Amniotic stem cell (primary cell): ENCODE measurements around the gene DTNB.
A peak's percentile ranks its signal among the peaks of the same experiment; 100 is the strongest.
"Not testable (repeated sequence)": the region's sequence is repeated elsewhere in the genome, so short reads cannot be mapped to it uniquely, and the experiment has no call there.

ENCODE experiments used
- DNase-seq: peaks from one replicate; lab custom pipeline; 2025; lab: John Stamatoyannopoulos, UW

Gene DTNB

DNA sequence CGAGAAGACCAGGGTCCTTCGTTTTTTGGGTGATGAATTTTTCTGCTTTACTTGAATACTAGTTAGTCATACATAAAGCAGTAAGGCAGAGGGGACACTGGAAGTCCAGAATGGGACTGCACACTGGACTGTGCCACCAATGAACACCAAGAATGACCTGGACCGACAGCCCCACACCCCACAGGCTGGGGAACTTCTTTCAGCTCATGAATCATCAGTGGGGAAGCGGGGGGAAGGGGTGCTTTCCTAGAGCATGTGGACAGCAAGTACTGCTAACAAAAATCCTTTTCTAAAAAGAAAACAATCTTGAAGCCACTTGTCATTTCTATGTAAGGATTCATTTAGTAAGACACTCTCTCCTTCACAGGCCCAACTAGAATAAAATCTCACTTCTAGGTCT lies 86.0 kb downstream of the DTNB start:
- no peak for DNase-seq

DNA sequence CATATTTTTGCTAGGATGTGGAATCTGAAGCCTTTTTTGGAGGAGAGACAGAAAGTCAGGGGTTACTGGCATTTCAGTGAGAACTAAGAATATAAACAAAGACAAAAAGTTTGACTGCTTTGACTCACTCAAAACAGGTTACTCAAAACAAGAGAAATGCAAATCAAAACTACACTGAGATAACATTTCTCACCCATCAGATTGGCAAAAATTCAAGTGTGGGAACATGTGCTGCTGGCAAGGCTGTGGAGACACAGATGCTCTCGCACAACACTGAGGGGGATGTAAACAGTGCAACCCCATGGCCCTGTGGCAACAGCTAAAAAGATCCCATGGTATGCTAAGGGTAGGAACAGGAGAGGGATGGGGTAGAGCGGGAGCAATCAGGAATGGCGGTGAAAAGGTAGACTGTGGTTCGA lies 86.6 kb downstream of the DTNB start:
- DNase-seq = no peak

DNA sequence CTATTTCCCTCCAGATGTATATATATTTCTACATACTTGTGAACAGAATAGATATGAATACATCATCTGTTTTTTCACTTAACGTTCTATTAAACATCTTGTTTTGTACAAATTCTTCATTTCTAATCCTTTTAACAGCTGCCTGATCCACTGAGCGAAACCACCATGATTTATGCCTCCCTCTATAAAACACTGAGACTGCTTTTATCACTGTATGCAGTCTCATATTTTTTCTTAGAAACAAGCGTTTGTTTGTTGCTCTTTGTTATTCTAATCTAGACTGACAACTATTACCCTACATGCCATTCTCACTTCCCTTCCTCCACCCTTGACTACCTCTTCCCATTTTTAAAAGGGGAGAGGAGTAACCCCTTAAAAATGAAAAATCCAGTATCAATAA lies 88.2 kb downstream of the DTNB start:
- DNase-seq = no peak

DNA sequence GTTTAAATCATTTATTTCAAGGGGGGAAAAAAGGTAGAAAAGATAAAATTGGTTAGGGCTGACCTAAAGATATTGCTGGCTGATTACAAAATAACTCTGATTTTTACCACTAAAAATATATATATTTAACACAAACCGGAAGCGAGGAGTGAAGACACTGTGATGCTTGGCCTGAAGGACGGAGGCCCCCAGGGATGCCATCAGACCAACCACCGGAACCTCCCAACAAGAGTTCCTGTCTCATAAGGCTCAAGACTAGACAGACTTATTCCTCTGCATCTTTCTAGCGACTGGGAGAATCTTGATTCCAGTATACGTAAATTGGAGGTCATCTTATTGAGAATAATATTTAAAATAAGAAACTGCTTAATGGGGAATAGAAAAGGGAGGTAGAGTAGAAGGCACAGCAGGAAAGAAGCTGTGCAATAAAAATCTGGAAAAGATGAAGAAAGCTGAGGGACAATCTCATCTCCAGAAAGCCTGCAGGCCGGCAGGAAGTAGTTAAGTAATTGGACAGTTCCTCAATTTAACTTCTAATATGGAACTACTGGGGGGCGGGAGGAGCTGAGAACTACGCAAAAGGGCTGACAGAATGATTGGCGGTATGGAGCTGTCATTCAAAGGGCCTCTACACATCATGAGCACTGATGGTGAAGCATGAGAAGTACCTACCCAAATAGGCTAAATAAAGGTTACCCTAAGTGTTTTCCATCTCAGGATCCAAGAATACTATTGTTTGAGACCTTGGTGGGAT lies 91.1 kb downstream of the DTNB start:
- no peak for DNase-seq

DNA sequence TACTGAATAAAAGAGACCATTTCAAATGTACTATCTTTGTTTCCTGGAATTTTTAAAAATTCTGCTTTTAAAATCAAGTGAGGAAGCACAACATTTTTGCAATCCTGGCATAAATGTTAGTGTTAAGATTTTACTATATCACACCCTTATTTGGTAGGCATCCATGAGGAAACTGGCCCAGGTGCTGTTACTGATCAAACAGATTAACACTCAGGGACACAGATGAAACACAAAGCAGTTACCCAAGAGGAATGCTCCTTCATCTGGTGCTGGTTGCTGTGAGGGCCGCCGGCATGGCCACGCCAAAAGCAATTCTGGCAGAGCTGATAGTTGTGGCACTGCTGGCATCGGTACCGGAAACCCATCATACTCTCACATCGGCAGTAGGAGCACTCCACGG lies 96.8 kb downstream of the DTNB start:
- no peak for DNase-seq

DNA sequence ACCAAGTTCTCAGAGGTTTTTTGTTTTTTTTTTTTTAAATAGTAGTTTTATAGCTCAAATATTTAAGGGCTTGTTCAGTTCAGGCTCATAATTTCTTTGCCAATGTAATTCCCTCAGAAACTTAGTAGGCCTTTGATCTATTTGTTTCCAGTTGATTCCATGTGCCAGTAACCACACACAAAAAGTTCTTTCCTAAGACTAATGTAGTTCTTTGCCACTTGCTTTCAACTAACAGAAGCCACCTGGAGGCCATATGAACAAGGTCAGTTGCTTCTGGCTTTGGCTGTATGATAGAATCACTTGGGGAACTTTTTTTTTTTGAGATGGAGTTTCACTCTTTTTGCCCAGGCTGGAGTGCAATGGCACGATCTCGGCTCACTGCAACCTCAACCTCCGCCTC lies 100.7 kb downstream of the DTNB start:
- DNase-seq = no peak

DNA sequence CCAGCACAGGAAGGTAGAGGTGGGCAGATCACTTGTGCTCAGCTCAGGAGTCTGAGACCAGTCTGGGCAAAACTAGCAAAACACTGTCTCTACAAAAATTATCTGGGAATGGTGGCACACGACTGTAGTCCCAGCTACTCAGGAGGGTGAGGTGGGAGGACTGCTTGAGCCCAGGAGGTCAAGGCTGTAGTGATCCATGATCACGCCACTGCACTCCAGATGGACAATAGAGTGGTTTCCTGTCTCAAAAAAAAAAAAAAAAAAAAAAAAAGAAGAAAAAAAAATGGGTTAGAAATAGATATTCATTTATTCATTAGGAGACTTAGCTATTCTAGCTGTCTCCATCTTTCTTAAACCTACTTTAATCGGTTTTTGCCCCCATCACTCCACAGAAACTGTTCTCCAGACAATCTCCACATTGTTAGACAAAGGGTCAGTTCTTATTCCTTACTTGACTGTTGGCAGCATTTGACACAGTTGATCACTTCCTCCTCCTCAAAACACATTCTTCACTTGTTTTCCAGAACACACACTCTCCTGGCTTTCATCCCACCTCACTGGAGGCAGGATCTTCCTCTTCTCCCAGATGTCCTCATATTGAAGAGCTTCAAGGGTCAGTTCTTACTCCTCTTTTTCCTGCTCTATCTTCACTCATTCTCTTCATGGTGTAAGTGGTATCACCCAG lies 103.1 kb downstream of the DTNB start:
- DNase-seq = no peak

DNA sequence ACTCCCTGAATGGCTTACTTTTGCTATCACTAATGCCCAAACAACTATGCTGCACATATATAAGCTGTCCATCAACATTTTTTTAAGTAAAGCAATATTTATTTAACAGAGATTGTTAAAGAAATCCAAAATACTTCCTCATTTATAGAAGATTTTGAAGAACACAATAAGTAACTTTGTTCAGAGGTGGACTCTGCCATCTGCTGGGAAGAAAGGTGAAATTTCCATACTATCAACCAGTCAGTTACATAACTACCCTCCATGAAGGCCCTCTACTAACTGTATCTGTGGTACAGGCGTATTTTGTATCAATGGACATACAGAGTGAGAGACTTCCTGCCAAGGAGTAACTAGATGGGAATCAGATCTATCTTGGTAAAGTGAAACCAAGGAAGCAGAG lies 106.0 kb downstream of the DTNB start:
- no peak for DNase-seq

DNA sequence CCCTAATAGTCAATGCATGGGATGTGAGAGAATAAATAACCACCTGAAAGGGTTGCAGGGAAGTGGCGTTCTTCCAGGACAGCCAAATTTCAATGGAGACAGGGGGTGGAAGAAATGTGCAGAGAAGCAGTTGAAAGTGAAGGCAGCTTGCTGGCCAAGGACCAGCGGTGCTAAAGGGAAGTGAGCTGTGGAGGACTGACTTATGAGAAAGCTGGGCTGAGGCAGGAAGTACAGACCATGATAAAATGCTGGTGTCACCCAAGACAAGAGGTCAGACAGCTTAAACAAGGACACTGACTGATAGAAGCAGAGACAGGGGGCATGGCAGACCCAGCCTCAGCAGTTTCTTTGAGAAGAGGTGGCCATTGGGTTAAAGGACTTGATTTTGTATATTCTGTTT lies 106.7 kb downstream of the DTNB start:
- DNase-seq = no peak

DNA sequence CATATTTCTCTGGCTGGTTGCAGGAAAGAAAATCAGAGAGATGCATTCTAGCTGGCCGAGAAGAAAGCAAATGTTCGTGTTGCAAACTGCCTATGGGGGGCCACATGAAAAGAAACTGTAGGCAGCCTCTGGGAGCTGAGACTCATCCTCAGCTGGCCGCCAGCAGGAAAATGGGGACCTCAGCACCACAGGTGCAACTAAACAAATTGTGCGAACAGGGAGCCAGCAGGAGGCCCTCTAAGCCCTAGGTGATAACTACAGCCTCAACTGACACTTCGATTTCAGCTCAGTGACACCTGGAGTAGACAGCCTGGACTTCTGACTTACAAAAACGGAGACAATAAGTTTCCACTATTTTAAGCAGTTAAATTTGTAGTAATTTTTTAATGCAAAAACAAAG lies 107.3 kb downstream of the DTNB start:
- DNase-seq = no peak

DNA sequence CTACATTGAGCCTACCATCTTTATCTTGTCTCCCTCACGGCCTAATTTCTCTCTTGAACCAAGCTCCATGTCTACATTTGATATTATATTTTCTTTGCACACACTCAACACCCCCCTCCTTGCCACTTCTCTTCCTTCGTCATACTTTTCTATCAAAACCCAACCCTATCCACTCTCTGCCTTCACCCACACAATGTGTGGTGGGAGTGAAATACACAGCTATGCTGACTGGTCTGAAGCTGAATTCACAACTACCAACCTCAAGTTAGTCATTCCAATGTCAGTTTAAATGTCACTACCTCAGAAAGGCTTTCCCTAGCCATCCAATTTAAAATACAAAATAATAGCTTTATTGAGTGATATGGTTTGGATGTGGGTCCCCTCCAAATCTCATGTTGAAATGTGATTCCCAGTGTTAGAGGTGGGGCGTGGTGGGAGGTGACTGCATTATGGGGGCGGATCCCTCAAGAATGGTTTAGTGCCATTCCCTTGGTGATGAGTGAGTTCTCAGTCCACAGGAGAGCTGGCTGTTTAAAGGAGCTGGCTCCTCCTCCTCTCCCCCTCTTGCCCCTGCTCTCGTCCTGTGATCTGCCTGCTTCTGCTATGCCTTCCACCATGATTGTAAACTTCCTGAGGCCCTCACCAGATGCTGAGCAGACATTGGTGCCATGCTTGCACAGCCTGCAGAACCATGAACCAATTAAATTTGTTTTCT lies 112.1 kb downstream of the DTNB start:
- no peak for DNase-seq

DNA sequence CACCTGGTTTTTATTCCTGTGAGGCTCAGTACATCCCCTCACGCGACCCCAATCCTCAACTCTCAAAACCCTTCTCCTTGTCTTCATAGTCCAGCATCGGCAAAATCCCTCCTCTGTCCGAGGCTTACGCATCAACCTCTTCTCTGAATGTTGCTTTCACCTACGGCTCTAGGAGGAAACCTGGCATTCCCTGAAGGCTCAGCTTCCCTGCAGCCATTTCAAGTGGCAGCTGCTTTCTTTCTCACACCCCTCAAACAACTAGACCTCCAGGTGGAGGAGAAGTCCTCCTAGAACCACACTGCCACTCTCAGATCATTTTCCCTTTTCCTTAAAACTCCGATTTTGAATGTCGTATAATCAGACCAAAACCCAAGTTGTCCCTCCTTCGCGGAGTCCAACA lies 114.2 kb downstream of the DTNB start:
- DNase-seq = no peak

DNA sequence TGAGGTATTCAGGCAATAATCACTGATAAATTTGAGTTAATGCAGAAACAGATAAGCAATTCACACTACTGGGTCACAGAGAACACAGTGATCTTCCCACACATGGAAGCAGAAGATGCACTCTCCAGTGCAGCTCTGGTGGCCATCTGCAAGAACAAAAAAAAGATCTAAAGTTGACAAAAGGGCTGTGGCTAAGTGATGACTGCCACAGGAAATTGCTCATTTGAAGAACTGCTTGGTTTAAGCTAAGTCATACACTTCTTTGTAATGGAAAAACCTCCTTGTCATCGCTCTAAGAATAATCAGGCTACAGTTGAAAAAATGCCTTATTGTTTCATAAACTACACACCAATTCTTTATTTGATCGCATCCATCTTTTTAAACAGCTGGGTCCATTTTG lies 115.1 kb downstream of the DTNB start:
- peak; percentile 13 for DNase-seq

DNA sequence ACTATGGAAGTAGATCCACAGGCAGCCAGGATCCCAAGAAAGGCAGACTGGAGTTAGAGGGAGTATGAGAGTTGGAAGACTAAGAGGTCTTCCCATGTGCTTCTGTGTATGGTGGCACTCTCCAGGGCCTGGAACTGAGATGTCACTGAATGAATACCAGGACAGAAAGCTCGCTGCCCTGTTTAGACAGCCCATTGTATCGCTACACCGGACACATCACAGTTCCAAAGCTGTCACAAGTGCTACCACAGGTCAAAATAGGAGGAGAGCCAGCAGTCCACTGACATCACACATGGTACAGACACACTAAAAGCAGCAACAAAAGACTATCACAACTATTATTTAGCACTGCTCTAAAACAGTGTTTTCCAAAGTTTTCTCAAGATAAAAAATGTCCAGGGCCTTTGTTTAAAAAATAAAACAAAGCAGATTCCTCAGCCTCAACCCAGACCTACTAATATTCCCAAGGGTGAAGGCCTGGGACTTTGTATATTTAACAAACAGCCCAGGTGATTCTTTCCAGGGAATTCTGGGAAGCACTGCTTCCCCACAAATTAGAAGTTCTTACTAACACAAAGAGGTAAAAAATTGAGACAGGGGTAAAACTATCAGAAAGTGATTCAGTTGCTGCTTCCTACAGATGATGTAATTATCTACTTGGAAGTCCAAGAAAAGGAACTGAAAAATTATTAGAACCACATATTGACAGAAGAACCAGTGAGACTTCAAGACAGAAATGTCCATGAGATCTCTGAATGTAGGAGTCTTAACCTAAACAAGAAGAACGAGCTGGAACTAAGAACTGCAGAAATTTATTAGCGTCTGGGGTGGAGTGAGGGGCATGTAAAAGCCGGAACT lies 116.0 kb downstream of the DTNB start:
- no peak for DNase-seq

DNA sequence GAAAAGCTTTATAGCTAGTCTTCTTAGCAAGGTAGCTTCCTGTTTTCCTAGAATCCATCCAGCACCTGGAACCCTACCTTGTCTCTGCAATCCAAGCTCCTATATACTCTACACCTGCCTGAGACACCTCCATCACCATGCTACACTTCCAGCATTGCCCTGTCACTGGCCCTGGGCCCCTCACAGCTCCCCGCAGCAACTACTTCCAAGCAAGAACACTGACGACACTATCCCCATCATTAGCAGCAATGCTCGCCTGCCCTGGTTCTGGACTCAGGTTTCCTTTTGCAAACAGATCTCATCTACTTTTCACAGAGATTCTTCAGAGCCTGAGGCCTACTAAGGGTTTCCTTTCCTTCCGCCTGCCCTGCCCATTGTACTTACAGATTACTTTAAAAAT lies 121.1 kb downstream of the DTNB start:
- DNase-seq = no peak

DNA sequence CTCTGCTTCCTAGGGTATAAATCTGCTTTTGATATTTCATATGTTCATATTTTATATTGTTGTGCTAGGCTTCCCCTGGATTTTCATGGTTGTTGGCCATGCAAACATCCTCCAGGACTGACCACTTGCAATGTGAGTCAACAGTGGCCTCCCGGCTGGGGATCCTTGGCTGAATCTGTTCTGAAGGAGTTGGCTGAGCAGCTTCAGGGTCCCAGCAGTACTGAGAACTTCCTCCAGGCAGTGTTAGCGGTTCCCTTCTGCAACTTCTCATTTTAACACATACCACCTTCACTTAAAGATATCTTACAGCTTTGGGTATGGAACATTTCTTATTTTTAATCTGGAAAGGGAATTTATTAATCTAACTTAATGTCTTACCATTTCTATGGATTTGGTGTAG lies 122.1 kb downstream of the DTNB start:
- DNase-seq = no peak

DNA sequence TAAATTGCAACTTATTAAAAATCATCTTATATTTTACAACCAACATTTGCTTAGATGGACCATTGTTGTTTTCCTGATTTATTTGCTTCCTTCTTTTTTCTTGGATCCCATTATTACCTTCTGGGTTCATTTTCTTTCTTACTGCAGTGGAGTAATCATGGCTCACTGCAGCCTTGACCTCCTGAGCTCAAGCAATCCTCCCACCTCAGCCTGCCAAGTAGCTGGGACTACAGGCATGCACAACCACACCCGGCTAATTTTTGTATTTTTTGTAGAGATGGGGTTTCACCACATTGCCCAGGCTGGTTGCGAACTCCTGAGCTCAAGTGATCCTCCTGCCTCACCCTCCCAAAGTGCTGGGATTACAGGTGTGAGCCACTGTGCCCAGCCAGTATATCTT lies 123.8 kb downstream of the DTNB start:
- DNase-seq = not testable (repeated sequence)

DNA sequence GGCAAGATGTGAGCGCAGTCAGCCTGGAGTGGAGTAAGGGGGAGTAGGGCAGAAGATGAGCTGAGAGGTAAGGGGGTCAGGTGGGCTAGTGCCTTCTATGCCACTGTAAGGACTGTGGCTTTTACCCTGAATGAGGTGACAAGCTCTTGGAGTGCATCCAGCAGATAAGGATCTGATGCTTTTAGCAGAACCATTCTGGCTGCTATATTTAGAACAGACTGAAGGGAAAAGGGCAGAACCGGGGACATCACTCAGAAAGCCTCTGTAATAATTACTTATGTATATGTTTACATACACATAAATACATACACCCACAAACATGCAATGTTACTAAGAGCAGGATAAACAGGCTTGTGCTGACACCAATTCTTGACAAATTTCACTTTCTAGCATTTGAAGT lies 124.8 kb downstream of the DTNB start:
- no peak for DNase-seq

DNA sequence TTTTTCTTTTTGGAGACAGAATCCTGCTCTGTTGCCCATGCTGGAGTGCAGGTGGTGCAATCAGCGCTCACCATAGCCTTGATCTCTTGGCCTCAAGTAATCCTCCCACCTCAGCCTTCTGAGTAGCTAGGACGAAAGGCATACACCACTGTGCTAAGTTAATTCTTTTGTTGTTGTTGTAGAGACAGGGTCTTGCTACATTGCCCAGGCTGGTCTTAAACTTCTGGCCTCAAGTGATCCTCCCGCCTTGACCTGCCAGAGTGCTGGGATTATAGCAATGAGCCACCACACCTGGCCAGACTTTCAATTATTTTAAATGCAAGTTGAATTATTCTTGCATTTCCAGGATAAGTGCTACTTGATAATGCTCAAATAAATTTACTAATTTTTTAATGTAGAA lies 126.5 kb downstream of the DTNB start:
- no peak for DNase-seq

DNA sequence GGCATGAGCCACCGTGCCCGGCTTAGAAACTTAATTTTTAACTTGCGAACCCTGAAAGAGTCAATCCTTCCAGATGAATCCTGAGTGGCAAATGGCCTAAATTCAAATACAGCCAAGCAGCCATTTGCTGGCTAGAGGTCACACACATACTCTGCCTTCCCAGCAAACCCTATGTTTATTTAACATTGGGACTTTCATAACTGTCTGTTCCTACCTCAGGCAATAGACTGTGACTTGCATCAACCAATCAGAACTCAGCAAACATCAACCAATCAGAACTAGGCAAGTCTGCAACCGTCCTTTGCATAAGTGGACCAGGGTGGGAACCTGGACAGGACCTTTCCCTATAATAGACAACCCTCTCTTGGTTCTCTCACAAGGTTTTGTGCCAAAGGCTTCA lies 127.5 kb downstream of the DTNB start:
- no peak for DNase-seq

DNA sequence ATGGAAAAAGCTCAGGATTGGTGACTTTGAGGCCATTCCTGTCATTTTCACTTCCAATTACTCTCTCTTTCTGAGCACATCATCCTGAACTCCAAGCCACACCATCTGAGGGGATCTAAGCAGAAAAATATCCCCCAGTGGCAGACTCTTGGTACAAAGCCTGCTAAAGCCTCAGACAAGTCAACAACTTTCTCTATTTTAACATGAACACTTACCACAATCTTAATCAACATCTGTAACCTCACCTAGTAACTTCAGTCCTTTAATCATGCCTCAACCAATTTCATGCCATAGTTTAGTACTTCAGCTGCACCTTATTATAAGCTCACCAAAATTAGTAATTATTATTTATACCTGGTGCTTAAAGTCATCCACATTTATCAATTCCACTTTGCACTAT lies 128.9 kb downstream of the DTNB start:
- DNase-seq = no peak

DNA sequence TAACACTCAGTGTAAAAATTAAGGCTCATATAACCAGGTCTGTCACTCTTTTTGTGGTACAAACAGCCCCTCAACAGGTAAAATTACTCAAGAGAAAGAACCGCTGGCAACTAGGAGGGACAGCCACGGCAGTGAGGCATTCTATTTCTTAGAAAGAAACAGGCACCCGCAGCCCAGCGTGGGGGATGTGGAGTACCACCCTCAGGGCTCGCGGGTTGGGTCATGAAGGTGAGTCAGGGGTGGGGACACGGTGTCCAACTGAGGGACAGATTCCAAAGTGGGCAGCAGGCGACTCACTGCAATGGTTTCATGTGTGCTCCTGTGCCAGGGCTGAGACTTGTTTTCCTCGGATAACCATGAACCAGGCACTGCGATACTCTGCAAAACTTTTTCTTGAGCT lies 129.4 kb downstream of the DTNB start:
- no peak for DNase-seq
